AG04449 (cell line): ENCODE data around the gene SUPT20H.

Experiments used
- CTCF ChIA-PET: fragments of 350-600 bp; formaldehyde crosslinking; extraction: SDS; loops from one replicate; lab custom pipeline; 2021; ENCODE audit warnings: antibody characterized with exemption; lab: Yijun Ruan, JAX
- POLR2A ChIA-PET: fragments of 400-600, 350-600 bp; formaldehyde crosslinking; extraction: SDS; loops from one replicate; lab custom pipeline; 2020; ENCODE audit warnings: antibody characterized with exemption, inconsistent platforms; lab: Yijun Ruan, JAX
- DNase-seq: peaks from one replicate; pipeline ENCODE4 v3.0.0-alpha.2; 2010; ENCODE audit warnings: low read depth, low spot score
- H3K4me3 ChIP-seq: 2 replicates; pipeline ENCODE4 v1.5.1; 2011; ENCODE audit warnings: low read depth, mild to moderate bottlenecking, control low read depth, low read length
- TF ChIP-seq, protein P1 (sequence below): IDR thresholded peaks from one replicate; pipeline ENCODE4 v1.5.1; 2011; ENCODE audit warnings: mild to moderate bottlenecking, moderate library complexity, low read length, control low read depth, inconsistent platforms; ENCODE audit not compliant: insufficient read depth; ENCODE audit errors: missing control alignments

Gene SUPT20H

GRCh38 chr13:37049810-37050209 is 9.7 kb downstream of the SUPT20H start:
- TF ChIP-seq, protein P1, sequence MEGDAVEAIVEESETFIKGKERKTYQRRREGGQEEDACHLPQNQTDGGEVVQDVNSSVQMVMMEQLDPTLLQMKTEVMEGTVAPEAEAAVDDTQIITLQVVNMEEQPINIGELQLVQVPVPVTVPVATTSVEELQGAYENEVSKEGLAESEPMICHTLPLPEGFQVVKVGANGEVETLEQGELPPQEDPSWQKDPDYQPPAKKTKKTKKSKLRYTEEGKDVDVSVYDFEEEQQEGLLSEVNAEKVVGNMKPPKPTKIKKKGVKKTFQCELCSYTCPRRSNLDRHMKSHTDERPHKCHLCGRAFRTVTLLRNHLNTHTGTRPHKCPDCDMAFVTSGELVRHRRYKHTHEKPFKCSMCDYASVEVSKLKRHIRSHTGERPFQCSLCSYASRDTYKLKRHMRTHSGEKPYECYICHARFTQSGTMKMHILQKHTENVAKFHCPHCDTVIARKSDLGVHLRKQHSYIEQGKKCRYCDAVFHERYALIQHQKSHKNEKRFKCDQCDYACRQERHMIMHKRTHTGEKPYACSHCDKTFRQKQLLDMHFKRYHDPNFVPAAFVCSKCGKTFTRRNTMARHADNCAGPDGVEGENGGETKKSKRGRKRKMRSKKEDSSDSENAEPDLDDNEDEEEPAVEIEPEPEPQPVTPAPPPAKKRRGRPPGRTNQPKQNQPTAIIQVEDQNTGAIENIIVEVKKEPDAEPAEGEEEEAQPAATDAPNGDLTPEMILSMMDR, result no peak
- H3K4me3 ChIP-seq, result no peak overlapping the region
- no peak for DNase-seq
- ChIA-PET CTCF (interaction anchor here (1.4 kb wide), 1 partner anchor 19 kb away, joined by 3 read pairs; no protein-coding TSS in a partner anchor), POLR2A (no interaction called here)

DNA sequence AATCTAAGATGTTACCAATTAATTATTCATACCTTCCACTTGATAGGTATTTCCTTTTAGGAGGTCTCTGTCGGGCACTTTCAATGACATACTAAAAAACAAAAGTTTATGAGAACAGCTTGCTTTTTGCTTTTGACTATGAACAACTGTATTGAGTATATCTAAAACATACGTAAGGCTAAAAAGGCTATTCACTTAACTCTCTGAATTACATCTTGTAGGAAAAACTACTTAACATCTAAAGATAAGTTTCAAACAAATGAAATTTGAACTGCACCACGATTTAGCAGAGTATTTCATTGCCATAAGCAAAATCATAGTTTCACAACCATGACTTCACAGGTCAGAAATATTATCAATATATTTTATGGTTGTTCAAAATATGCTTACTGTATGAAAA is 11.6 kb downstream of the SUPT20H start:
- H3K4me3 ChIP-seq, result no peak overlapping the region
- ChIA-PET CTCF (interaction anchor here (1.1 to 1.5 kb wide), 2 partner anchors 14 to 48 kb away, joined by 4 to 5 read pairs; no protein-coding TSS in a partner anchor), POLR2A (no interaction called here)
- no peak for DNase-seq
- TF ChIP-seq, protein P1, result no peak

DNA sequence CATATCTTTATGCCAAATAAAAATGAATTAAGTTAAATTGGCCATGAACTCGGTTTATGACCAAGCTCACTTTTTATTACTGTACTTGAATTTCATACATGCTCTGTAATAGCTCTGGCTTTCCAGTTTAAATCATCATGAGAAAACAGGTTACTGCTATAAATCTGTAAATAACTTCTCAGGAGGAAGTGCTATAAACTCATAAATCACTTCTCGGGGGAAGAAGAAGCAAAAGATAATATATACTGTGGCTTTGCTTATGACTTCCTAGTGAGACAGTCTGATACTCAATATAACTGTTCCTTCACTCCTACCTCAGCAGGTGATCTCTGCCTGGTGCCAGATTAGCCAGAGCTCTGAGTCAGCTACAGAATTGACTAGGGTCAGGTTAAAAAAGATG is 12.5 kb downstream of the SUPT20H start:
- no peak for DNase-seq
- TF ChIP-seq, protein P1, result no peak
- CTCF ChIA-PET, result interaction anchor here (1.3 kb wide), 1 partner anchor 66 kb away, joined by 3 read pairs; no protein-coding TSS in a partner anchor
- POLR2A ChIA-PET, result no interaction called here
- H3K4me3 ChIP-seq, result no peak overlapping the region

DNA sequence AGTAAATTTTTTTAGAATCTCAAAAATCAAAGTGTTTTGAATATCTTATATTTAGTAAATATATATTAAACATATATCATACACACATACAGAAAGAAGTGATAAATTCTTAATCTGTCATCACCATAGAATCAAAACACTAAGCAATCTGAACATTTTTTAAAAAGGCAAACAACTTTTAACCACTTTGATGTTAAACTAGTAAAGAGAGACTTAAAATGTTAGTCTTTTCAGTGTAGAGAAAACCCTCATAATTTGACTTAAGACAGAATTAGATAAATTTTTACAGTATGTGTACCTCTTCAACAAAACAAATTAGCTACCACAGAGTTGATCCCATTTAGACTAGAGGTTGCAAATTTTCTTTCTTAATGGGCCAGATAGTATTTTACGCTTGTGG is 13.4 kb downstream of the SUPT20H start:
- POLR2A ChIA-PET, result no interaction called here

GRCh38 chr13:37040789-37041188 is 18.7 kb downstream of the SUPT20H start:
- no peak overlapping the region for H3K4me3 ChIP-seq
- TF ChIP-seq, protein P1, result no peak
- ChIA-PET POLR2A (no interaction called here), CTCF (no interaction called here)
- no peak for DNase-seq

More for the DNA sequence above, 13.4 kb downstream of the SUPT20H start:
- no peak for DNase-seq
- TF ChIP-seq, protein P1, result no peak
- H3K4me3 ChIP-seq, result no peak overlapping the region
- CTCF ChIA-PET, result interaction anchor here (1.3 kb wide), 1 partner anchor 65 kb away, joined by 3 read pairs; no protein-coding TSS in a partner anchor

- TF ChIP-seq, protein P1, result no peak
- ChIA-PET POLR2A (no interaction called here), CTCF (interaction anchor here (0.8 to 1.4 kb wide), 4 partner anchors 9 to 28 kb away, joined by 3 to 5 read pairs (median 3); no protein-coding TSS in a partner anchor)
- no peak for DNase-seq
- H3K4me3 ChIP-seq, result no peak overlapping the region
Measured at GRCh38 chr13:37039896-37040295, 19.6 kb downstream of the SUPT20H start.
